ENCODE results near the gene BRMS1L.
"Not testable (repeated sequence)": the region's sequence is repeated elsewhere in the genome, so short reads cannot be mapped to it uniquely, and the experiment has no call there.

The BRMS1L gene

GRCh38 chr14:35822501-35822900 is 3.6 kb upstream of the BRMS1L start:
- DNase-seq: no peak

GRCh38 chr14:35824446-35825165 is 1.5 kb upstream of the BRMS1L start:
- not testable (repeated sequence) for DNase-seq

- DNase-seq: no peak
Observed at GRCh38 chr14:35825968-35826217, 245 bp upstream of the BRMS1L start.

- no peak for DNase-seq
Observed at GRCh38 chr14:35826952-35827416, 846 bp downstream of the BRMS1L start.

GRCh38 chr14:35827678-35828472 is 1.7 kb downstream of the BRMS1L start:
- DNase-seq: no peak

- DNase-seq: no peak
Observed at GRCh38 chr14:35829449-35829848, 3.3 kb downstream of the BRMS1L start.

- no peak for DNase-seq
Observed at GRCh38 chr14:35835208-35835982, 9.3 kb downstream of the BRMS1L start.

- not testable (repeated sequence) for DNase-seq
Observed at GRCh38 chr14:35841704-35842103, 15.6 kb downstream of the BRMS1L start.

GRCh38 chr14:35842245-35842644 is 16.1 kb downstream of the BRMS1L start:
- not testable (repeated sequence) for DNase-seq

GRCh38 chr14:35844494-35844893 is 18.4 kb downstream of the BRMS1L start:
- DNase-seq: no peak

- no peak for DNase-seq
Observed at GRCh38 chr14:35847636-35848035, 21.5 kb downstream of the BRMS1L start.

GRCh38 chr14:35849122-35849521 is 23.0 kb downstream of the BRMS1L start:
- DNase-seq: no peak

GRCh38 chr14:35851823-35852222 is 25.7 kb downstream of the BRMS1L start:
- no peak for DNase-seq

- DNase-seq: no peak
Observed at GRCh38 chr14:35853225-35853624, 27.1 kb downstream of the BRMS1L start.

GRCh38 chr14:35854696-35855270 is 28.6 kb downstream of the BRMS1L start:
- DNase-seq: no peak

- DNase-seq: no peak
Observed at GRCh38 chr14:35855876-35856481, 29.8 kb downstream of the BRMS1L start.

GRCh38 chr14:35858521-35859209 is 32.5 kb downstream of the BRMS1L start:
- no peak for DNase-seq

- no peak for DNase-seq
Observed at GRCh38 chr14:35861204-35861868, 35.2 kb downstream of the BRMS1L start.

- DNase-seq: no peak
Observed at GRCh38 chr14:35865611-35866324, 39.6 kb downstream of the BRMS1L start.

- DNase-seq: no peak
Observed at GRCh38 chr14:35866595-35867279, 40.6 kb downstream of the BRMS1L start.

Measured in activated CD4-positive, alpha-beta T cell treated with anti-CD3 and anti-CD28 coated beads, Interleukin-10, Interleukin-2, amounts not matched to agents 100 ng/mL and 50 ng/mL, durations not matched to agents 16 hours and 8 hours (primary cell).